Neural progenitor cell (in vitro differentiated cells): ENCODE results near the gene RBBP4.

Experiments
- CTCF ChIP-seq: fragments of 200-600 bp; sonication (generic); IDR thresholded peaks from 2 replicates; pipeline ENCODE4 v1.5.1; 2017; ENCODE audit warnings: antibody characterized with exemption, mild to moderate bottlenecking
- EZH2phosphoT487 ChIP-seq: fragments of 200-600 bp; sonication (generic); IDR thresholded peaks from 2 replicates; pipeline ENCODE4 v1.6.1; 2017; ENCODE audit warnings: antibody characterized with exemption

GRCh38 chr1:32695098-32695904, 44.3 kb downstream of the RBBP4 start:
- TF ChIP-seq CTCF (no peak), EZH2phosphoT487 (no peak)
